GM21390 (cell line): ENCODE data around the gene KRAS.

Experiments
- ATAC-seq: cut with Tn5 transposase; IDR thresholded peaks from one replicate; pipeline ENCODE4 v1.9.1; 2021; ENCODE audit not compliant: unreplicated experiment

The KRAS gene

DNA sequence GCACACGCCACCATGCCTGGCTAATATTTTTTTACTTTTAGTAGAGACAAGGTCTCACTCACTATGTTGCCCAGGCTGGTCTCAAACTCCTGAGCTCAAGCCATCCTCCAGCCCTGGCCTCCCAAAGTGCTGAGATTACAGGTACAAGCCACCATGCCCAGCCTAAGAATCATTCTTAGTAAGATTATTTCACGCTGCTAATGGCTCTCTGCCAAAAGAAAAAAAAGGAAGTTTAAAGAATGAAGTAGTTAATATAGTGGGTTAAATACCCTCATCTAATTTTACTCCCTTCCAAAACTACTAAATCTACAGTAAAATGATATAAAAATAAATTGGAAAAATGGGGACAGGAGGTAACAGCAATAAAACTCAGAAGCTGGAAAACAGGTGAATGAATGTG lies 53.1 kb downstream of the KRAS start:
- ATAC-seq = no peak

DNA sequence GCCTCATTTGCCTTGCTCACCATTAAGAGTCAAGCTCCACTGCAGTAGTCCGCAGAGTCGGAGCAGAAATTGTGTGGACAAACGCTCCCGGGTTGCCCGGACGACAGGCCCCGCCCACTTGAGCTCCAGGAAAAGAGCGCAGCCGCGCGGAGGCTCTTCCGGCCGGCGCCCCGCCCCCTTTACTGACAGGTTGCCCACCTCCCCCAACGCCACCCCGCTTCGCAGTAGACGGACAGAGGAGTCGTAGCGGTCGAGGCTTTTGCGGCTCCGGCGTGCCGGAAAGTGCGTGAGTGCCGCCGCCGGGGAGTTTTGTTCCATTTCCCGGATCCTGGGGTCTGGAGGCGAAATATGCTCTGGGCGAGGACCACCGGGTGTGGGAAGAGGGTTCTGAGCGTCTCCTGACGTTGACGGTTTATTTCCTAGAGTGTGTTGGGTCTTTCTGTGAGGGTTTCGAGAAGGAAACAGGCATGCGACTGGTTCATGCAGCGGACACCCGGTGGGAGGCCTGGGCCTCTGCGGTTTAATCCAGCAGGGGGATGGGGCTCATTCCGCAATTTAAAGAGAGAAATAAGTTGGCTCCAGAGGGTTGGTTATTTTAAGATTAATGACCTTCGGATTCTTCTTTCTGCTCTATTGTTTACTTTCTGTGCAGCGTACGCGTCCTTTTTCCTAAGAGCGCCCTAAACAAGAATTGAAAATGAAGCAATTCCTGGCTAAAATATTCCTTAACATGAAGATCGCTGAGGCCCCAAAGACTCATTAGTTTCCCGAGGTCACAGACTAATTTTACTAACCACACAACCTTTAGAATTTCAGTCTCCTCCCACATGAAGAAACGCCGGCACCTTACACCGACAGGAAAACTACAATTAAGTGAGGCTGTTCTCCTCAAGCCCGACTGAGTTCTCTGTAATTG lies 55.4 kb downstream of the KRAS start, which contains the start of the genes DNAI7 and ETFRF1:
TSS of gene DNAI7 (minus strand) at position 105 of the 916 bp plus-strand sequence. CDS start at position 23, 82 bp downstream.
TSS of gene ETFRF1 (plus strand) at position 182 of the 916 bp plus-strand sequence. CDS start 8,720 bp downstream, outside the sequence.
- ATAC-seq = peak; percentile 96

DNA sequence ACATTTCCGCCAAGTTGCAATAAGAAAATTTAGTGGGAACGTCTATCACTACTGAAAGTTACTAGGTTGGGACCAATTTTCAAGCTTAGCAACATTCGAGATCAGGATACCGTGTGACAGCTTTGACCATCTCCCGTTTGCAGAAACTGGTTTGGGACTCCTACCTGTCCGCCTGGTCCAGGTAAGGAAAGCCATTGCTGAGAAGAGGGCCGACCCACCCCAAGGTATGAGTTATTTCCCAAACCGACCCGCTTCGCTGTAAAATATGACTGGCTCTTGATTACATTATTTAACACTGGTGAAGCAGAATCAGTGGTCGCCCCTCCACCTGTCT lies 56.0 kb downstream of the KRAS start:
- no peak for ATAC-seq

DNA sequence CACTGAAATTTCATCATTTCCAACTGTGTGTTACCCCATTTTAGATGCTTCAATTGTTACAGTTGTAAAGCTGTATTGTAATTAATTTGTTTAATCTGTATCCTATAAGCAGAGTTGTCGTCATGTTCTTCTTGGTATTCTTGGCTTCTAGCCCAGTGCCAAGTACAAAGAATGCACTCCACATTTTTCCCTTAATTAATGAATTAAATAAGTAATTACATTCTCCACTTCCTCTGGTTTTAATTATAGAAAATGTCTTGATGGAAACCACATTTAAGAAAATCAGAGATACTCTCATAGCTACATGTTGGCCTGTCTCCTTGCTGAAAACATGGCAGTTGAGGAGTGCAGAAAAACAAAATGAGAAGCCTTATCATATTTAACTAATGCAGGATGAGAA lies 56.5 kb downstream of the KRAS start:
- ATAC-seq = no peak

DNA sequence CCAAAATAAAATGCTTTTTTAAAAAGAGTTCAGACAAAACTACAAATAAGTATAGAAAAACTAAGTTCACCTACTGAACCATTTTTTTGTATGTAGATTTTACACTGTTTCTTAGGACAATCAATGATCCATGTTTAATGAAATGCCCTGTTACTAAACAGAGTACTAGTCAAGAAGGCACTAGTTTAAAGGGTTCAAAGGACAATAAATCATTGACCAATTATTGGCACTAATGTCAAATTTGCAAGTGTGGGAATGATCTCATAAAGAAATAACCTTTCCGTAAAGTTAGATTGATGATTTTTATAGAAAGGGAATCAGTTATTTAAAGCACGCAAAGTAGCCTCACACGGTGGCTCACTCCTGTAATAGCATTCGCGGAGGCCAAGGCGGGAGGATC lies 59.9 kb downstream of the KRAS start:
- ATAC-seq = no peak

DNA sequence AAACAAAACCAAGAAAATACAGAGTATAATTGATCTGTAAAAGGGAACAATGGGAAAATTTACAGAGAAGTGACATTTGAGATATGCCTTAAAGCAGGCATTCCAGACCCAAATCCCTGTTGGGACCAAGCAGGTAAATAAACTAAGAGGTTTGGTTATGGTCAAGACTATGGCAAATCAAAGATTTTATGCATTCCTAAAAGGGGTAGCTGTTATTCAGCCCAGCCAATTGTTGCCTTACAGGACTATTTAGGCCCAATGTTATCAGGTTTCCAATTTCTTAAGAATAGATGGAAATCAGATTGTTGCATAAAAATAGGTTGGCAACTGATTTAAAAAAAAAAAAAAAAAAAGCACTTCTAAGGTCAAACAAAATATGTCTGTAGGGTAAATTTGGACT lies 61.1 kb downstream of the KRAS start:
- ATAC-seq = no peak

DNA sequence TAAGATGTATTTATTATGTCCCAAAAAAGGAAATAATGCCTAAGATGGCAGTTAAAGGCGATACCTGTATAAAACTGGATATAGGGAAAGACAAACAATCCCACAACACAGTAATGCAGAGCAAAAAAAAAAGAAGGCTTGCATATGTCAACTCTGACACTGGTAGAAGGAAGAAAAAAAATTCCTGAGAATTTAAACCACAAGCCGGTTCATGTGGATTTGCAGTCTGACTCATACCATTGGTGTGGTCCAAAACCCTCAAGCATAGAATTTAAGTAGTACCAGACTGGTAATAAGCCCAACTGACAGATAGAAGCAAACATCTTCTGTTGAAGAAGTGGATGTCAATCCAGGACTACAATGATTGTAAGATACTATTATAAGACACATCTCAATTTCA lies 62.9 kb downstream of the KRAS start:
- no peak for ATAC-seq

DNA sequence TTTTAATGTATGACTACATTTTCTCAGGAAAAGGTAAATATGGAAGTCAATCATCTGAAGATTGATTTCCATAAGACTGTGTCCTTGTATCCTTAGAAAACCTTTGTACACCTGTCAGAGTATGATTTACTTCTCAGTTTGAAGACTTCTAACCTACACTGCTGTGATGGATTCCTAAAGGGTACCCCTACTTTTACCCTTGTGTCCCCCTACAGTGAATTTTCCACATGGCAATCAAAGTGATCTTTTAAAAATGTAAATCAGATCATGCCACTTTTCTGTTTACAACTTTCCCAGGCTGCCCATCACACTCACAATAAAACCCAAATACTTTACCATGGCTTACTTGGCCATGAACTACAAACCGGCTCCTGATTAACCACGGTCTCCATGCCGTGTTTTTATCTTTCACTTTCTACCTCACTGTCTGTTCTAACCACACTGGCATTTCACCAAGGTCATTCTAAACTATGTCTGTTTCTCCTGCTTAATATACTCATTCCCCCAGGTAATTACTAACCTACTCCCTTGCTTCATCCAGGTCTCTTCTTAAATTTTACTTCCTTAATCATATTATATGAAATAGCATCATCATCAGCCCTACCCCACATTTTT lies 63.8 kb downstream of the KRAS start:
- ATAC-seq = peak; percentile 93

DNA sequence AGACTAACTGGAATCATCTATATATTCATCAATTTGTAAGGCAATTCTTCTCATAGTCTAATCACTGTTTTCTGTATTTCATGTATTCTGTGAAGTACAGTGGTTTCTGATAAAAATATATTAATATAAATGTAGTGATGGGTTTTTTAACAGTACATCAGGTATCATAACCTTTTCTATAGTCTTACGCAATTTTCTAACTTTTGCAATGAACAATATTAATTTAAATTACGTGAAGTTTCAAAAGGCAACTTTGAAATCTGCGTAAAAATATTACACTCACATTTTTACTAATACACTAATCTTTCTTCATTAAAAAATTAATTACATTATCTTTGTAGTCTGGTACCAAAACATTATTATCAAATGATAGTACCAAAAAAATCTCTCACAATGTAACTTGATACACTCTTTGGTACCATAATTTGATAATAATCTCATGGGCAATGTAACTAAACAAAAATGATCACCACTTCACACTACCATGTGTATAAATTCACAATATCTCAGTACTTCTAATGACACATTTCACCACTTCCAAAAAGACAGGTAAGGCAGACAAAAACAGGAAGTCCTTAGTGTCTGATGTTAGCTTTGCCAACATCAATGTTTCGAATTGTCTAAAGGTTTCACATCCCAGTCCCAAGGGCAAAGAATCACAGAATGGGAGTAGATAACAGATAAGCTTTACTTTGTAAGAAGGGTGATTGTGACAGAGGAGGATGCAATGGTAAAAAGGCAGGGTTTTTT lies 64.5 kb downstream of the KRAS start:
- peak; percentile 50 for ATAC-seq

DNA sequence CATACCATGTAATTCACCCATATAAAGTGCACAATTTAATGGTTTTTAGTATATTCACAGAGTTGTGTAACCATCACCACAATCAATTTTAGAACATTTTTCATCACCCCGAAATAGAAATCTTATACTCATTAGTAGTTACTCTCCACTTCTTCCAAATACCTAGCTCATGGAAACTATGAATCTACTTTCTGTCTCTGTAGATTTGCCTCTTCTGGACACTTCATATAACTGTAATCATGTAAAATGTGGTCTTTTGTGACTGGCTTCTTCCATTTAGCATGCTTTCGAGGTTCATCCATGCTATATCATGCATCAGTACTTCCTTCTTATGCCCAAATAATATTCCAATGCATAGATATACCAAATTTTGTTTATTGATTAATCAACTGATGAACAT lies 66.6 kb downstream of the KRAS start:
- no peak for ATAC-seq

DNA sequence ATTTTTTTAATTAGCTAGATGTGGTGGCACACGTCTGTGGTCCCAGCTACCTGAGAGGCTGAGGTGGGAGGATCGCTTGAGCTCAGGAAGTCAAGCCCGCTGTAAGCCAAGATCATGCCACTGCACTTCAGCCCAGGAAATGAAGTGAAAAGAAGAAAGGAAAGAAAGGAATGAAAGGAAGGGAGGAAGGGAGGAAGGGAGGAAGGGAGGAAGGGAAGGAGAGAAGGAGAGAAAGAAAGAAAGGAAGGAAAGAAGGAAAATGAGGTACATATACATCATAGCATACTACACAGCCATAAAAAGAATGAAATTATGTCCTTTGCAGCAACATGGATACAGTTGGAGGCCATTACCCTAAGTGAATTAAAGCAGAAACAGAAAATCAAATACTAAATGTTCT lies 68.0 kb downstream of the KRAS start:
- ATAC-seq = no peak

DNA sequence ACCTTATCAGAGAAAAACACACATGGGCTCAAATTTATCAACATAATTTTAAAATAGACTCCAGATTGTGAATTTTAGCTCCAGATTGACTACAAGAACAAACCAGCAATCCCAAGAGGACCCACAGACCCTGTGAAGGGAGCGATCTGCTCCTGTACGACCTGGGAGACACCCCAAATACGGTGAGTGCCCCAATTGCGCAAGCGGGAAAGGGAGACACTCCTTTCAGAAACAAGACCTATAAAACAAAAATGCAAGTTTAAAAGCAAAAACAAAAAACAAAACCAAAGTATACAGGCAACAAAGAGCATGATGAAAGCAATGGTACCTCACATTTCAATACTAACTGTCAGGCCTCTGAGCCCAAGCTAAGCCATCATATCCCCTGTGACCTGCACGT lies 87.9 kb downstream of the KRAS start:
- ATAC-seq = no peak

DNA sequence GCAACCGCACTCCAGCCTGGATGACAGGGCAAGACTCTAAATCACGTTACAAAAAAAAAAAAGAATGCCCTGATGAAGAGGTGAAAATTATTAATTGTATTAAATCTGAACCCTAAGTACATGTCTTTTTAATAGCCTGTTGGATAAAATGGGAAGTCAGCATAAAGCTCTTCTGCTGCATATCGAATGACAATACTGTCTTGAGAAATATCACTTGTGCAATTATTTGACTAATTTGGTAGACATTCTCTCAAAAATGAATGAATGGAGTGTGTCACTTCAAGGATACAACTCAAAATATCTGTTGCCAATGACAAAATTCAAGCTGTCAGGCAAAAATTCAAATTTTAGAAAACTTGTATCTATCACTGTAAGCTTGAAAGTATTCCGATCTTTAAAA lies 94.7 kb downstream of the KRAS start:
- ATAC-seq = no peak

DNA sequence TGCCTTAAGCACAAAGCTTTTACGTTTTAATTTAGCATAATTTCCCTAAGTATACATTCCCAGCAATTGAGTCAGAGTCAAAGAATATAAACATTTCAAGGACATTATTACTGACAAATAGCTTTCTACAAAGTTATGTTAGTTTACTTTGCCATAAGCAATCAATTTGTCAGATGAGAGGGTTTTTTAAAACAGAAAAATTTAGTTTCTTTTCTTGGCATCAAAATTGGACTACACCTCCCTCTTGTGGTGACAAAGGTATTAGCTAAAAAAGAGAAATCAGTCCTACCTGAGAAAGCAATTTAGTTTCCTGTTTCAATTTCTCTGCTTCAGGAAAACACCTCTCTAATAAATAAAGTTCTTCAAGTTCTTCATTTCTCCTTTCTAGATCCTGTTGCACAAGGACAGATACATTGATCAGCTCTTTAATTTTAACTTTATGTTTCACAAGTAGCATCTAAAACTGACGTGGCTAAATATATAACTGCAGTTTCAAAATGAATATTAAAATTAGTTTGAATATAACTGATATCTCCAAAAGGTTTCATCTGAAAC lies 95.6 kb downstream of the KRAS start:
- ATAC-seq = peak; percentile 71
